Renal cortex interstitium (tissue), 11 donors: ENCODE measurements around the gene SAMD13. TPM values are rescaled to one million over a fixed set of nuclear protein-coding genes. Genes with fewer than 3 reads are reported as not detected.

Source experiments
- DNase-seq, 11 donors: peaks; one replicate each; pipeline ENCODE4 v3.0.0-alpha.2; 2013; ENCODE audit warnings: low read depth in 9 of 11, low spot score in 4 of 11; ENCODE audit errors: extremely low read depth in 1 of 11
- polyA plus RNA-seq, 3 donors: library from polyadenylated mRNA; unstranded; fragments of 120-200 nt; gene quantifications; one replicate each; pipeline ENCODE4 v1.2.1, GENCODE V29; 2013; ENCODE audit not compliant: insufficient read length in 3 of 3

The SAMD13 gene
- polyA plus RNA-seq, 3 donors, result 5.4 to 7.5 (median 5.8) TPM

- DNase-seq, result no peak
Measured at GRCh38 chr1:84385347-84385746, 83.8 kb downstream of the SAMD13 start.

GRCh38 chr1:84386716-84387479 lies 85.4 kb downstream of the SAMD13 start:
- DNase-seq, result no peak

- DNase-seq, result no peak
Measured at GRCh38 chr1:84387480-84388163, 86.1 kb downstream of the SAMD13 start.

GRCh38 chr1:84390226-84390625 lies 88.7 kb downstream of the SAMD13 start:
- DNase-seq, result no peak

GRCh38 chr1:84398175-84399155 lies 97.0 kb downstream of the SAMD13 start, which contains the start of gene DNASE2B:
Gene DNASE2B (plus strand): TSS chr1:84398484. CDS start chr1:84398565, 81 bp downstream.
- DNase-seq, result no peak

Other genes starting within 250 kb of the SAMD13 start
- gene PRKACB, start 157.4 kb upstream of the SAMD13 start, polyA plus RNA-seq, result 10 to 100 TPM; 46.8 to 56.6 (median 48.4) TPM
- under 1 TPM in 2 of 3 donors, not detected in 1; 0.09 to 0.18 TPM for gene DNASE2B, start 96.8 kb downstream of the SAMD13 start, polyA plus RNA-seq
- gene RPF1, start 177.6 kb downstream of the SAMD13 start, polyA plus RNA-seq, result 10 to 100 TPM; 42.1 to 53.0 (median 45.9) TPM
- gene SPATA1, start 204.7 kb downstream of the SAMD13 start, polyA plus RNA-seq, result 1 to 10 TPM; 1.6 to 5.6 (median 2.1) TPM
- gene GNG5, start 204.9 kb downstream of the SAMD13 start, polyA plus RNA-seq, result 100 to 1,000 TPM; 144 to 183 (median 165) TPM